ENCODE measurements around the gene PRKN. TPM values are rescaled to one million over a fixed set of nuclear protein-coding genes. Genes with fewer than 3 reads are reported as not detected.

Gene PRKN
- total RNA-seq, 1 donor from 2014 or later, result 7.0 TPM

DNA sequence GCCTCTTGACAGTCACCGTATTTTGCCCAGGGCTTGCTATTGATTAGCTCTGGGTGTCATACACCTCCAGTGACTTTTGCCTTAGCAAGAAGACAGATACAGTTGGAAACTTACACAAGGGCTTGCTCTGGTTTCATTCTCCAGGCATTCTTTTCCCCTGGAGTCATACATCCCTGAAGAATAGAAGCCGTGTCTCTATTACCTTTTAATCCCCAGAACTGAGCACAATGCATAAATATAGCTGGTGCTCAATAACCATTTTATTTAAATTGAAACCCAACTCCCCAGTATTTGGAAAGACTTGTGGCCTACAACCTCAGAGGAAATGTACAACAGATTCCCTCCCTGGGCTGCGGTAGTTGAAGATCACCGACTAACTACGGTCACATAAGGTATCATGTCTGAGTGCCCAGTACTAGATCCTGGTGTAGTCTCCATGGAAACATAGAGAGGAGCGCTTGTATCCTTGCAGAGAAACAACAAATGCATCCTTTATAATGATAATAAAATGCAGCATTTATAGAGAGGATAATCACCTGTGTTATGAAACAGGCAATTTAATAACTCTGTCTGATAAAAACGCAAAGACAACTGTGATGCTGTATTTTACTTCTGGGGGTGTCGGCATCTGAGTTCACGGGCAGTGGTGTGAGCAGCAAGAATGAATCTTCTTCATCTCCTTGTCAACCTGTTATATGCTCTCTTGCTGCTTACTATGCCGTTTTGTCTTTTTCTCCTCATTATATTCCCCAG, 1052.5 kb downstream of the PRKN start:
- Mint-ChIP-seq H3K36me3 (ENCODE audit: unreplicated experiment) (no peaks in the 10 kb centered on the region), H3K4me3 (ENCODE audit: unreplicated experiment) (no peak overlapping the region), H3K27ac (ENCODE audit: unreplicated experiment) (no peak overlapping the region), H3K9me3 (ENCODE audit: unreplicated experiment) (no peaks in the 10 kb centered on the region), H3K4me1 (ENCODE audit: low read depth, unreplicated experiment) (no peaks in the 10 kb centered on the region), H3K27me3 (ENCODE audit: unreplicated experiment) (peaks cover 5% of the 10 kb centered on the region)
- DNase-seq, result no peak
- TF ChIP-seq, protein P1, sequence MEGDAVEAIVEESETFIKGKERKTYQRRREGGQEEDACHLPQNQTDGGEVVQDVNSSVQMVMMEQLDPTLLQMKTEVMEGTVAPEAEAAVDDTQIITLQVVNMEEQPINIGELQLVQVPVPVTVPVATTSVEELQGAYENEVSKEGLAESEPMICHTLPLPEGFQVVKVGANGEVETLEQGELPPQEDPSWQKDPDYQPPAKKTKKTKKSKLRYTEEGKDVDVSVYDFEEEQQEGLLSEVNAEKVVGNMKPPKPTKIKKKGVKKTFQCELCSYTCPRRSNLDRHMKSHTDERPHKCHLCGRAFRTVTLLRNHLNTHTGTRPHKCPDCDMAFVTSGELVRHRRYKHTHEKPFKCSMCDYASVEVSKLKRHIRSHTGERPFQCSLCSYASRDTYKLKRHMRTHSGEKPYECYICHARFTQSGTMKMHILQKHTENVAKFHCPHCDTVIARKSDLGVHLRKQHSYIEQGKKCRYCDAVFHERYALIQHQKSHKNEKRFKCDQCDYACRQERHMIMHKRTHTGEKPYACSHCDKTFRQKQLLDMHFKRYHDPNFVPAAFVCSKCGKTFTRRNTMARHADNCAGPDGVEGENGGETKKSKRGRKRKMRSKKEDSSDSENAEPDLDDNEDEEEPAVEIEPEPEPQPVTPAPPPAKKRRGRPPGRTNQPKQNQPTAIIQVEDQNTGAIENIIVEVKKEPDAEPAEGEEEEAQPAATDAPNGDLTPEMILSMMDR (IDR thresholded peaks at IDR 0.05; ENCODE audit: partially characterized antibody, unreplicated experiment), result no peak

DNA sequence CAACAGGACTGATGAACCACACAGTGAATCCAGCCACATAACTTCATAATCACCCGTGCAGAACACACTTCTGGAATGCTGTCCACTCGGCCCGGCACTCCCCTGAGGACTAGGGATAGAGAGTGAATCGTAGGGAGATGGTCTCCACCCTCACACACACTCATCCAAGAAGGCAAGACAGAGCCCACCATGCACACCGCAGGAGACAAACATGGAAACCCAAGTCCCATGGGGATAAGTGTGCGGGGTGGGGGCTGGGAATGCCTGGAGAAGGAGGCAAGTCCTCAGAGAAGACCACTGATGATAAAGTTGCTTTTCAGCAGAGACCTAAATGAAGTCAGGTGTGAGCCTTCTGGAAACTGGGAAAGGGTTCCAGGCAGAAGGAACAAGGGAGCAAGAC, 1054.5 kb downstream of the PRKN start:
- Mint-ChIP-seq H3K9me3 (ENCODE audit: unreplicated experiment) (no peaks in the 10 kb centered on the region), H3K4me1 (ENCODE audit: low read depth, unreplicated experiment) (no peaks in the 10 kb centered on the region), H3K27ac (ENCODE audit: unreplicated experiment) (no peak overlapping the region), H3K36me3 (ENCODE audit: unreplicated experiment) (no peaks in the 10 kb centered on the region), H3K27me3 (ENCODE audit: unreplicated experiment) (peaks cover 5% of the 10 kb centered on the region), H3K4me3 (ENCODE audit: unreplicated experiment) (no peak overlapping the region)
- DNase-seq, result no peak
- TF ChIP-seq, protein P1 (IDR thresholded peaks at IDR 0.05; ENCODE audit: partially characterized antibody, unreplicated experiment), result no peak

DNA sequence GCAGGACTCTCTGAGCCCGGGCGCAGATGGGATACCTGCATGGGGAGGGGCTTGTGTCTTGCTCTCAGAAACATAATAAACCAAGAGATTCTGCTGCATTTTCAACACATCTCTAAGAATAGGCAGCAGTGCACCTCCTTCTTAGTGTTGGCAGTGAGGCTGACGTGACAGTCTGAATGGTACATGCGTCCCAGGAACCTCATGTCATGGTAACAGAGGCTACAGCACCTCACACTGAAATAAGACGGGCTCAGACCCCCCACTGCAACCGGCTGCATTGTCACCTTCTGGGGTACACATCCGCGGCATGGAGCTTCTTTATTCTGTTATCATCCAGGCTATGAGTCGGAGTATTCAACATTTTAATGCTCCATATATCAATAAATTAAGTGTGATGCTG, 1056.4 kb downstream of the PRKN start:
- TF ChIP-seq, protein P1 (IDR thresholded peaks at IDR 0.05; ENCODE audit: partially characterized antibody, unreplicated experiment), result no peak
- no peak overlapping the region for H3K27ac Mint-ChIP-seq (ENCODE audit: unreplicated experiment)
- H3K4me3 Mint-ChIP-seq (ENCODE audit: unreplicated experiment), result no peak overlapping the region
- no peak for DNase-seq
- H3K4me1 Mint-ChIP-seq (ENCODE audit: low read depth, unreplicated experiment), result no peaks in the 10 kb centered on the region
- H3K9me3 Mint-ChIP-seq (ENCODE audit: unreplicated experiment), result no peaks in the 10 kb centered on the region
- no peaks in the 10 kb centered on the region for H3K36me3 Mint-ChIP-seq (ENCODE audit: unreplicated experiment)
- H3K27me3 Mint-ChIP-seq (ENCODE audit: unreplicated experiment), result peaks cover 5% of the 10 kb centered on the region

DNA sequence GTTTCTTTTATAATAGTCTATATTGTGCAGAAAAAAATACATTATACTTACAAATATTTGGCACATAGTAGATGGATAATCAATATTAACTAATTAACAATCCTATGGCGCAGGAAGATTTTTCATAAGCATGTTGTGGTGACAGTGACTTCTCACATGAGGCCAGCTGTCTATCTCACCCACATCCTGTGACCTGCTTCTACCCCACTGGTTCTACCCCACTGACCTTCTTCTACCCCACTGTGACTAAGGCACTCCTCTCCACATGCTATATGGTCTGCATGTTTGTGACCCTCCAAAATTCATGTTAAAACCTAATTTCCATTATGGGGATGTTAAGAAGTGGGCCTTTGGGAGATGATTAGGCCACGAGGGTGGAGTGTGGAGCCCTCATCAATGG, 1058.9 kb downstream of the PRKN start:
- Mint-ChIP-seq H3K4me3 (ENCODE audit: unreplicated experiment) (no peak overlapping the region), H3K9me3 (ENCODE audit: unreplicated experiment) (no peaks in the 10 kb centered on the region), H3K4me1 (ENCODE audit: low read depth, unreplicated experiment) (no peaks in the 10 kb centered on the region), H3K27ac (ENCODE audit: unreplicated experiment) (no peak overlapping the region), H3K36me3 (ENCODE audit: unreplicated experiment) (no peaks in the 10 kb centered on the region), H3K27me3 (ENCODE audit: unreplicated experiment) (peaks cover 5% of the 10 kb centered on the region)
- no peak for DNase-seq
- TF ChIP-seq, protein P1 (IDR thresholded peaks at IDR 0.05; ENCODE audit: partially characterized antibody, unreplicated experiment), result no peak

DNA sequence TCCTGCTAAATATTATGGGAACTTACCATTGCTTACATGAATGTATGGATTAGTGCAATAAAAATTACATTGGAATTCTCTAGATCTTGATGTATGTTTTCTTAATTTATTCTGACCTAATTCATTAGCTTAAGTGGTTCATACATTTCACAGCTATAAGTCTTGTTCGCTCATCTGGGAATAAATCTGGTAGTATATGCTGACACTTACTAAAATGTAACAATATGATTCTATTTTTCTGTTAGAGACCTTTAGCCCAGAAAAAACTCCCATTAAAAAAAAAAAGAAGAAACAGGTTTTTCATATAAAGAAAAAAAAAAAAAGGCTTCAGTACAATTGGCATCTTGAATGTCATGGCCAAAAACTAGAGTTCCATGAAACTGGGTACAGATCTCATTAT, 1059.6 kb downstream of the PRKN start:
- no peaks in the 10 kb centered on the region for H3K9me3 Mint-ChIP-seq (ENCODE audit: unreplicated experiment)
- peaks cover 2% of the 10 kb centered on the region for H3K27me3 Mint-ChIP-seq (ENCODE audit: unreplicated experiment)
- TF ChIP-seq, protein P1 (IDR thresholded peaks at IDR 0.05; ENCODE audit: partially characterized antibody, unreplicated experiment), result no peak
- no peaks in the 10 kb centered on the region for H3K4me1 Mint-ChIP-seq (ENCODE audit: low read depth, unreplicated experiment)
- H3K4me3 Mint-ChIP-seq (ENCODE audit: unreplicated experiment), result no peak overlapping the region
- no peak for DNase-seq
- H3K36me3 Mint-ChIP-seq (ENCODE audit: unreplicated experiment), result no peaks in the 10 kb centered on the region
- H3K27ac Mint-ChIP-seq (ENCODE audit: unreplicated experiment), result no peak overlapping the region
